ENCODE measurements around the gene RCAN3.

The RCAN3 gene

DNA sequence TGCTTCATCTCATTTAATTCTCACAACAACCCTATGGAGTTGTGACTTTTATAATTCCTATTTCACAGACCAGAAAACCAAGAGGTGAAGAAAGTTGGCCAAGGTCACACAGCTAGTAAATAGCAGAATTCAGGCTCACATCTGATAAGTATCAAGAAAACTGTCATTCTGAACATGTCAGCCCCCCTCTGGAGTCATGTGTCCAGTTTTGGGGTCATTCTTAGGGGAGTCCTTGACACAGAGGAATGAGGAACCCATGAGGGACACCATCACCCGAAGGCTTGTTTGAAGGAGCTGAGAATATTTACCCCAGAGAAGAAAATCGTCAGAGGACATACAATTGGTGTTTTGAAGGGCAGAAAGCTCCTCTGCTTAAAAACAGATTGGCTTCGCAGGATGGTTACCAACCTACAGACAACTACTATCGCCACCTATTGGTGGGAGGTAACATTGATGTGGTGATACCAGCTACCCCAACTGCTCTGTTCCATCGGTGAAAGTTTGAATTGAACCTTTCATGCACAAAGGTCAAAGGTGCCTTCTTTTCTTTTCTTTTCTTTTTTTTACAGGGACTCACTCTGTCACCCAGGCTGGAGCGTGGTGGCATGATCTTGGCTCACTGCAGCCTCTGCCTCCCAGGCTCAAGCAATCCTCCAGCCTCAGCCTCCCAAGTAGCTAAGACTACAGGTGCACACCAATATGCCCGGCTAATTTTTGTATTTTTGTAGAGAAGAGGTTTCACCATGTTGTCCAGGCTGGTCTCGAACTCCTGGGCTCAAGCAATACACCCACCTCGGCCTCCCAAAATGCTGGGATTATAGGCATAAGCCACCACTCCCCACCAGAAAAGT lies 84.6 kb downstream of the RCAN3 start:
- Histone ChIP-seq H3K4me3 (ENCODE audit: low read length) (no peak overlapping the region), H3K4me1 (ENCODE audit: insufficient read depth, low read length) (no peaks in the 10 kb centered on the region), H3K9me3 (ENCODE audit: insufficient read depth, low read depth, low read length) (no peaks in the 10 kb centered on the region), H3K27ac (ENCODE audit: low read depth, low read length) (no peak overlapping the region), H3K9ac (ENCODE audit: low read depth, low read length) (no peak overlapping the region), H3K36me3 (ENCODE audit: insufficient read depth, low read length) (no peaks in the 10 kb centered on the region), H3K27me3 (ENCODE audit: insufficient read depth, low read length) (no peaks in the 10 kb centered on the region)
- WGBS, result 46% methylated on average over 7 of the region's 9 CpGs

DNA sequence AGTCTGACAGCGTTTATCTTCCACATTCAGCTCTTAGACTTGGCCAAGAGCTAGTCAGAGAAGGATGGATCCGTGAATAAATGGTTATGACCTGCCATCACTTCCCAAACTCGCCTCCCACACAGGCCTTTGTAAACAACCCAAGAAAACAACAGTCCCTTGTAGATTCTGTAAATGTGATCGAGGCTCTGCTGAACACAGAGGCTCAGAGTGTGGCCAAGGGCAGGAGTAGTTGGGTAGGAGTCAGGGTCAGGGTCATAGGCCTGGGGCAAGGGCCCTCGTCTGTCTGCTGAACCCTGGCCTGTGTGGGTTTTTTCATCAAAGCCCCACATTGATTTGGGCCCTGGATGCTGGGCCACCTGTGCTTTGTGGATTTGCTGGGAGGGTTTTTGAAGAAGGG lies 85.9 kb downstream of the RCAN3 start:
- H3K4me3 ChIP-seq (ENCODE audit: low read length), result no peak overlapping the region
- WGBS, result 97% methylated on average over 5 of the region's 5 CpGs
- no peak overlapping the region for H3K27ac ChIP-seq (ENCODE audit: low read depth, low read length)
- no peaks in the 10 kb centered on the region for H3K27me3 ChIP-seq (ENCODE audit: insufficient read depth, low read length)
- no peaks in the 10 kb centered on the region for H3K36me3 ChIP-seq (ENCODE audit: insufficient read depth, low read length)
- no peaks in the 10 kb centered on the region for H3K4me1 ChIP-seq (ENCODE audit: insufficient read depth, low read length)
- H3K9ac ChIP-seq (ENCODE audit: low read depth, low read length), result no peak overlapping the region
- H3K9me3 ChIP-seq (ENCODE audit: insufficient read depth, low read depth, low read length), result no peaks in the 10 kb centered on the region

- no peak overlapping the region for H3K27ac ChIP-seq (ENCODE audit: low read depth, low read length)
- WGBS, result 83% methylated on average over 3 of the region's 3 CpGs
- no peaks in the 10 kb centered on the region for H3K27me3 ChIP-seq (ENCODE audit: insufficient read depth, low read length)
- H3K36me3 ChIP-seq (ENCODE audit: insufficient read depth, low read length), result no peaks in the 10 kb centered on the region
- no peak overlapping the region for H3K4me3 ChIP-seq (ENCODE audit: low read length)
- no peaks in the 10 kb centered on the region for H3K4me1 ChIP-seq (ENCODE audit: insufficient read depth, low read length)
- no peaks in the 10 kb centered on the region for H3K9me3 ChIP-seq (ENCODE audit: insufficient read depth, low read depth, low read length)
- H3K9ac ChIP-seq (ENCODE audit: low read depth, low read length), result no peak overlapping the region
Measured at GRCh38 chr1:24589200-24589599, 86.6 kb downstream of the RCAN3 start.

Measured in HUES64 (cell line).